ENCODE results near the gene ALDH1A2. TPM values are rescaled to one million over a fixed set of nuclear protein-coding genes. Genes with fewer than 3 reads are reported as not detected.
A peak's percentile ranks its signal among the peaks of the same experiment; 100 is the strongest.
"Not testable (repeated sequence)": the region's sequence is repeated elsewhere in the genome, so short reads cannot be mapped to it uniquely, and the experiment has no call there.

ALDH1A2 gene
- polyA plus RNA-seq, 3 donors, result 0.41 to 5.1 (median 3.4) TPM

GRCh38 chr15:58037723-58038301 is 27.7 kb downstream of the ALDH1A2 start:
- Histone ChIP-seq H3K27me3 (ENCODE audit: control insufficient read depth in 2 of 2, insufficient read depth in 2 of 2, low read length in 2 of 2) (peaks cover 0 to 2% of the 10 kb centered on the region in 2 donors), H3K9ac (ENCODE audit: insufficient read depth, low read length, poor library complexity, severe bottlenecking) (no peak overlapping the region), H3K27ac (ENCODE audit: low read depth in 1 of 2, low read length in 2 of 2) (no peak overlapping the region), H3K4me3 (replicated peaks in 1 of 3; ENCODE audit: low read depth in 2 of 3, low read length in 3 of 3) (no peak overlapping the region), H3K4me2 (replicated peaks; ENCODE audit: extremely low read depth, low read length, poor library complexity, severe bottlenecking) (no peak overlapping the region), H3K36me3 (replicated peaks in 1 of 2; ENCODE audit: control insufficient read depth in 1 of 2, insufficient read depth in 2 of 2, low read length in 2 of 2) (no peaks in the 10 kb centered on the region), H3K4me1 (ENCODE audit: control insufficient read depth in 1 of 2, insufficient read depth in 2 of 2, low read length in 2 of 2) (no peaks in the 10 kb centered on the region), H4K20me1 (ENCODE audit: insufficient read depth, low read length) (no peaks in the 10 kb centered on the region), H3K9me3 (replicated peaks in 1 of 2; ENCODE audit: control insufficient read depth in 1 of 2, insufficient read depth in 1 of 2, low read length in 2 of 2) (no peaks in the 10 kb centered on the region), H2AFZ (ENCODE audit: insufficient read depth, low read depth, low read length, poor library complexity, severe bottlenecking) (no peak overlapping the region), H3K79me2 (ENCODE audit: insufficient read depth, low read length) (no peaks in the 10 kb centered on the region)
- 25% methylated on average over 2 of the region's 2 CpGs for WGBS (ENCODE audit: insufficient coverage)
- Mint-ChIP-seq H3K4me3 (no peak overlapping the region), H3K27me3 (ENCODE audit: low read depth in 3 of 3) (peaks cover 2 to 6% (median 4%) of the 10 kb centered on the region in 3 donors), H3K4me1 (peaks cover 5% of the 10 kb centered on the region), H3K36me3 (no peaks in the 10 kb centered on the region), H3K9me3 (no peaks in the 10 kb centered on the region), H3K27ac (no peak overlapping the region)
- no peak for DNase-seq
- intact Hi-C loops (cut with micrococcal nuclease), result no loop called here
- no peak for TF ChIP-seq CTCF (IDR thresholded peaks at IDR 0.05)

- H3K4me1 ChIP-seq (ENCODE audit: control insufficient read depth in 1 of 2, insufficient read depth in 2 of 2, low read length in 2 of 2), result no peaks in the 10 kb centered on the region
- no peaks in the 10 kb centered on the region for H3K79me2 ChIP-seq (ENCODE audit: insufficient read depth, low read length)
- Mint-ChIP-seq H3K27me3 (ENCODE audit: low read depth in 3 of 3) (peaks cover 2 to 6% (median 4%) of the 10 kb centered on the region in 3 donors), H3K9me3 (peaks cover 0 to 3% (median 0%) of the 10 kb centered on the region in 7 donors), H3K36me3 (no peaks in the 10 kb centered on the region), H3K4me3 (no peak overlapping the region), H3K4me1 (peaks cover 5% of the 10 kb centered on the region), H3K27ac (no peak overlapping the region)
- H3K36me3 ChIP-seq (replicated peaks in 1 of 2; ENCODE audit: control insufficient read depth in 1 of 2, insufficient read depth in 2 of 2, low read length in 2 of 2), result no peaks in the 10 kb centered on the region
- no peaks in the 10 kb centered on the region for H3K9me3 ChIP-seq (replicated peaks in 1 of 2; ENCODE audit: control insufficient read depth in 1 of 2, insufficient read depth in 1 of 2, low read length in 2 of 2)
- H4K20me1 ChIP-seq (ENCODE audit: insufficient read depth, low read length), result no peaks in the 10 kb centered on the region
- H3K4me3 ChIP-seq (replicated peaks in 1 of 3; ENCODE audit: low read depth in 2 of 3, low read length in 3 of 3), result no peak overlapping the region
- 80% methylated on average over 1 of the region's 4 CpGs for WGBS (ENCODE audit: insufficient coverage)
- H3K4me2 ChIP-seq (replicated peaks; ENCODE audit: extremely low read depth, low read length, poor library complexity, severe bottlenecking), result no peak overlapping the region
- peak in 2 of 3 donors; percentile 5 to 16 for DNase-seq
- no peak for TF ChIP-seq CTCF (IDR thresholded peaks at IDR 0.05)
- H3K27ac ChIP-seq (ENCODE audit: low read depth in 1 of 2, low read length in 2 of 2), result no peak overlapping the region
- H3K27me3 ChIP-seq (ENCODE audit: control insufficient read depth in 2 of 2, insufficient read depth in 2 of 2, low read length in 2 of 2), result peaks cover 0 to 2% of the 10 kb centered on the region in 2 donors
- no peak overlapping the region for H2AFZ ChIP-seq (ENCODE audit: insufficient read depth, low read depth, low read length, poor library complexity, severe bottlenecking)
- intact Hi-C loops (cut with micrococcal nuclease), result no loop called here
- no peak overlapping the region for H3K9ac ChIP-seq (ENCODE audit: insufficient read depth, low read length, poor library complexity, severe bottlenecking)
Measured at GRCh38 chr15:58036579-58036978, 28.9 kb downstream of the ALDH1A2 start.

- H3K4me2 ChIP-seq (replicated peaks; ENCODE audit: extremely low read depth, low read length, poor library complexity, severe bottlenecking); H4K20me1 ChIP-seq (ENCODE audit: insufficient read depth, low read length); H3K36me3 ChIP-seq (replicated peaks in 1 of 2; ENCODE audit: control insufficient read depth in 1 of 2, insufficient read depth in 2 of 2, low read length in 2 of 2); intact Hi-C loops (cut with micrococcal nuclease); H3K4me3 ChIP-seq (replicated peaks in 1 of 3; ENCODE audit: low read depth in 2 of 3, low read length in 3 of 3); H3K4me1 ChIP-seq (ENCODE audit: control insufficient read depth in 1 of 2, insufficient read depth in 2 of 2, low read length in 2 of 2); H3K27ac Mint-ChIP-seq; H3K9ac ChIP-seq (ENCODE audit: insufficient read depth, low read length, poor library complexity, severe bottlenecking); H3K27ac ChIP-seq (ENCODE audit: low read depth in 1 of 2, low read length in 2 of 2); H3K27me3 Mint-ChIP-seq (ENCODE audit: low read depth in 3 of 3); DNase-seq; H3K79me2 ChIP-seq (ENCODE audit: insufficient read depth, low read length); H3K4me3 Mint-ChIP-seq; H3K36me3 Mint-ChIP-seq; H3K27me3 ChIP-seq (ENCODE audit: control insufficient read depth in 2 of 2, insufficient read depth in 2 of 2, low read length in 2 of 2); H2AFZ ChIP-seq (ENCODE audit: insufficient read depth, low read depth, low read length, poor library complexity, severe bottlenecking); H3K4me1 Mint-ChIP-seq: not testable (repeated sequence)
- H3K9me3 ChIP-seq (replicated peaks in 1 of 2; ENCODE audit: control insufficient read depth in 1 of 2, insufficient read depth in 1 of 2, low read length in 2 of 2), result peaks cover 22 to 31% of the 10 kb centered on the region in 2 donors
- H3K9me3 Mint-ChIP-seq, result peaks cover 38 to 69% (median 55%) of the 10 kb centered on the region in 7 donors
- no CpG with 5 or more reads among the region's 1 CpG for WGBS (ENCODE audit: insufficient coverage)
Measured at GRCh38 chr15:58028392-58028791, 37.1 kb downstream of the ALDH1A2 start.

Measured in CD14-positive monocyte (primary cell).